Breast epithelium (tissue), 4 donors: ENCODE data around the gene CHRNA9. TPM values are rescaled to one million over a fixed set of nuclear protein-coding genes. Genes with fewer than 3 reads are reported as not detected.

Source experiments
- DNase-seq, 2 donors: peaks; one replicate each; pipeline ENCODE4 v3.0.0-alpha.2; 2019; ENCODE audit warnings: low spot score in 2 of 2
- H3K27ac ChIP-seq, 2 donors: fragments of 200-600 bp; sonication (generic) in 1 of 2; one replicate each; pipeline ENCODE4 v1.5.1; 2016 to 2019; ENCODE audit warnings: mild to moderate bottlenecking in 1 of 2
- H3K27me3 ChIP-seq, 2 donors: fragments of 200-600 bp; sonication (generic) in 1 of 2; one replicate each; pipeline versions ENCODE4 v1.5.1 to v1.6.0; 2017 to 2019; ENCODE audit warnings: control low read depth in 1 of 2, mild to moderate bottlenecking in 1 of 2
- H3K36me3 ChIP-seq: fragments of 200-600 bp; one replicate; pipeline ENCODE4 v1.5.1; 2019
- H3K4me1 ChIP-seq, 2 donors: fragments of 200-600 bp; sonication (generic); one replicate each; pipeline ENCODE4 v1.5.1; 2016 to 2019; ENCODE audit warnings: control low read depth in 1 of 2
- H3K4me3 ChIP-seq, 3 donors: fragments of 200-600 bp; sonication (generic); 1 replicate in 2 of 3; 2 replicates in 1 of 3; pipeline ENCODE4 v1.5.1; 2016 to 2019; ENCODE audit warnings: mild to moderate bottlenecking in 3 of 3, moderate library complexity in 2 of 3
- H3K9me3 ChIP-seq, 2 donors: fragments of 200-600 bp; sonication (generic) in 1 of 2; one replicate each; pipeline ENCODE4 v1.5.1; 2016 to 2019; ENCODE audit warnings: control low read depth in 1 of 2
- POLR2A ChIP-seq: fragments of 450-650 bp; IDR thresholded peaks from one replicate; pipeline ENCODE4 v1.6.1; 2016; ENCODE audit warnings: antibody characterized with exemption, mild to moderate bottlenecking, moderate library complexity
- POLR2AphosphoS5 ChIP-seq, 3 donors: sonication (generic); formaldehyde crosslinking; IDR thresholded peaks; one replicate each; pipeline ENCODE4 v1.6.1; 2017; ENCODE audit warnings: antibody characterized with exemption in 3 of 3
- intact Hi-C: fragments of 100-400 bp; cut with DNase I; formaldehyde crosslinking; loops from one replicate; pipeline ENCODE4 v1.15.1; 2023; ENCODE audit warnings: low total_unique reads
- total RNA-seq, 3 donors: library from RNA; depleted of rRNA; stranded (reverse); fragments of >200 nt; gene quantifications; one replicate each; pipeline ENCODE4 v1.1.0, GENCODE V29; 2016
- TF ChIP-seq, protein P1 (sequence below), 3 donors: fragments of 450-650 bp; IDR thresholded peaks; one replicate each; pipeline ENCODE4 v1.5.1; 2016 to 2017; ENCODE audit warnings: antibody characterized with exemption in 3 of 3, mild to moderate bottlenecking in 3 of 3, moderate library complexity in 3 of 3

The CHRNA9 gene
- total RNA-seq, 3 donors from 2014 or later: not detected

DNA sequence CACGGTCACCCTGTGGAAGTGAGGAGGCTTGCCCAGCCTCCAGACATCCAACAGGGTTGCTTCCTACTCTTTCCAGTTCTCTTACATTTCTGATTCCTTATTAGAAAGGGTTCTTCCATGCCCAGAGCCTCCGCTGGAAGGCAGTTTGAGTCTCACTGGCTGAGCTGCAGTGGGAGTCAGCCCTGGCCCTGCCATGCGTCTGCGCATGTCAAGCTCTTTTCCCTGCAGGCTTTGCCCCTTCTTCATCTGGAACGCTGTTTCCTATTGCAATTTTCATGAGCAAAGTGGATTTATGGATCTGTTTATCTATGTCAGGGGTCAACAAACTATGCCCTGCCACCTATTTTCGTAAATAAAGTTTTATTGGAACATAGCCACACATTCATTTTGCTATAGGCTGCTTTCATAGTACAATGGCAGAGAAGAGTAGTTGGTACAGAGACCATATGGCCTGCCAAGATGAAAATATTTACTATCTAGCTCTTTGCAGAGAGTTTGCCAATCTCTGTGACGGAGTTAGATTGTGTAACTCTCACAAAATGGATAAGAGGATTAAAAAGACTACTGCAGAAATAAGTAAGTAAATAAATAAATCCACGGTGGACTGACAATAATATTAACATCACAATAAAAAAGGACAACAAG is 3.9 kb upstream of the CHRNA9 start:
- no peak for DNase-seq
- Histone ChIP-seq H3K4me1 (no peaks in the 10 kb centered on the region), H3K4me3 (no peak overlapping the region), H3K9me3 (no peaks in the 10 kb centered on the region), H3K27me3 (no peaks in the 10 kb centered on the region), H3K27ac (no peak overlapping the region), H3K36me3 (no peaks in the 10 kb centered on the region)
- intact Hi-C loops: no loop called here
- TF ChIP-seq POLR2A (no peak), POLR2AphosphoS5 (IDR thresholded peaks at IDR 0.05) (no peak)
- TF ChIP-seq, protein P1, sequence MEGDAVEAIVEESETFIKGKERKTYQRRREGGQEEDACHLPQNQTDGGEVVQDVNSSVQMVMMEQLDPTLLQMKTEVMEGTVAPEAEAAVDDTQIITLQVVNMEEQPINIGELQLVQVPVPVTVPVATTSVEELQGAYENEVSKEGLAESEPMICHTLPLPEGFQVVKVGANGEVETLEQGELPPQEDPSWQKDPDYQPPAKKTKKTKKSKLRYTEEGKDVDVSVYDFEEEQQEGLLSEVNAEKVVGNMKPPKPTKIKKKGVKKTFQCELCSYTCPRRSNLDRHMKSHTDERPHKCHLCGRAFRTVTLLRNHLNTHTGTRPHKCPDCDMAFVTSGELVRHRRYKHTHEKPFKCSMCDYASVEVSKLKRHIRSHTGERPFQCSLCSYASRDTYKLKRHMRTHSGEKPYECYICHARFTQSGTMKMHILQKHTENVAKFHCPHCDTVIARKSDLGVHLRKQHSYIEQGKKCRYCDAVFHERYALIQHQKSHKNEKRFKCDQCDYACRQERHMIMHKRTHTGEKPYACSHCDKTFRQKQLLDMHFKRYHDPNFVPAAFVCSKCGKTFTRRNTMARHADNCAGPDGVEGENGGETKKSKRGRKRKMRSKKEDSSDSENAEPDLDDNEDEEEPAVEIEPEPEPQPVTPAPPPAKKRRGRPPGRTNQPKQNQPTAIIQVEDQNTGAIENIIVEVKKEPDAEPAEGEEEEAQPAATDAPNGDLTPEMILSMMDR (IDR thresholded peaks at IDR 0.05): no peak

DNA sequence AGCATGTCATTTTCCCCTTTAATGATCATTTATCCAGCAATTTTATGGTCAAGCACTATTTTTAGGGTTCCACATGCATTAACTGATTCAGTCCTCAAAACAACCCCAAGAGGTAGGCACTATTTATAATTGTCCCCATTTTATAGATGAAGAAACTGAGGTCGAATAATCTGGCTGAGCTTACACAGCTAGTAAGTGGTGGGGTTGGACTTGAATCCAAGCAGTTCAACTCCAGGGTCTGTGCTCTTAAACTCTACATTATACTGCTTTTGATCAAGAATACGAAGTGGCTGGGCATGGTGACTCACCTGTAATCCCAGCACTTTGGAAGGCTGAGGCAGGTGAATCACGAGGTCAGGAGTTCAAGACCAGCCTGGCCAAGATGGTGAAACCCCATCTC is 3.2 kb upstream of the CHRNA9 start:
- no peak overlapping the region for H3K27ac ChIP-seq
- H3K4me1 ChIP-seq: no peaks in the 10 kb centered on the region
- DNase-seq: no peak
- no peaks in the 10 kb centered on the region for H3K36me3 ChIP-seq
- H3K27me3 ChIP-seq: no peaks in the 10 kb centered on the region
- no peaks in the 10 kb centered on the region for H3K9me3 ChIP-seq
- TF ChIP-seq POLR2A: no peak
- TF ChIP-seq, protein P1 (IDR thresholded peaks at IDR 0.05): no peak
- no peak for TF ChIP-seq POLR2AphosphoS5 (IDR thresholded peaks at IDR 0.05)
- no peak overlapping the region for H3K4me3 ChIP-seq
- intact Hi-C loops: no loop called here

DNA sequence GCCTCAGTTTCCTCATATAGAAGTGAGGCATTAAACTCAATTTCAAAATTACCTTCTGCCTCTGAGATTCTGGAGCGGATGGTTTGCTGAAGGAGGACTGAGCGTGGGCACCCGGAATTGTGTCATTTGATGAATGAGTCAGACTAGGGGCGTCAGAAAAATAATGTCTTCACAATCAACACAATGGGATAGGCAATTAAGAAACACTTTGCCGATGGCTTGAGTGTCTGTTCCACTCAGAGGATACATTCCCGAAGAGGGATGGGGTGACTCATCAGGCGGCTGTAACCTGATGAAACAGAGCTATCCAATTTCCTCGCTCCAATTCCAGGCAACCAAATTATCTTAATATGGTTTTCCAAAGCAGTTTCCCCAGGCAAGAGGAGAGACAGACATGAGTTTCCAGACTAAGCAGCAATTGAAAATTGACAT is 1.2 kb upstream of the CHRNA9 start:
- TF ChIP-seq, protein P1 (IDR thresholded peaks at IDR 0.05): no peak
- TF ChIP-seq POLR2A: no peak
- TF ChIP-seq POLR2AphosphoS5 (IDR thresholded peaks at IDR 0.05): no peak
- Histone ChIP-seq H3K36me3 (no peaks in the 10 kb centered on the region), H3K9me3 (no peaks in the 10 kb centered on the region), H3K4me3 (no peak overlapping the region), H3K27ac (no peak overlapping the region), H3K27me3 (no peaks in the 10 kb centered on the region), H3K4me1 (no peaks in the 10 kb centered on the region)
- no peak for DNase-seq
- intact Hi-C loops: no loop called here

DNA sequence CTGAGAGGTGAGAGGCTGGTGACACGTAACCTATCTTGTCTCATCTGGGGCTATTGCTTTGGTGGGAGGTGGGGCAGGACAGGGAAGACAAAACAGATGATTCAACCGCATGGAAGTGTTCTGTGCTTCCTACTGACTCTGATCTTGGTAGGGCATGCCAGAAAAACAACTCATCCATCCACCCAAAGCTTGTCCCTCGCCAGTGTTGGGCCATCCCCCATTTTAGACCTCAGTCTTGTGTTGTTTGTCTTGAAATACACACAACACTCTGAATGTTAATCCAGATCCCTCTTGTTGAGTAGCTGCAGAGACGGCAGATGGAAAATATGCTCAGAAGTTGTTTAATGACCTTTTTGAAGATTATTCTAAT is 377 bp downstream of the CHRNA9 start:
- DNase-seq: no peak
- H3K9me3 ChIP-seq: no peaks in the 10 kb centered on the region

DNA sequence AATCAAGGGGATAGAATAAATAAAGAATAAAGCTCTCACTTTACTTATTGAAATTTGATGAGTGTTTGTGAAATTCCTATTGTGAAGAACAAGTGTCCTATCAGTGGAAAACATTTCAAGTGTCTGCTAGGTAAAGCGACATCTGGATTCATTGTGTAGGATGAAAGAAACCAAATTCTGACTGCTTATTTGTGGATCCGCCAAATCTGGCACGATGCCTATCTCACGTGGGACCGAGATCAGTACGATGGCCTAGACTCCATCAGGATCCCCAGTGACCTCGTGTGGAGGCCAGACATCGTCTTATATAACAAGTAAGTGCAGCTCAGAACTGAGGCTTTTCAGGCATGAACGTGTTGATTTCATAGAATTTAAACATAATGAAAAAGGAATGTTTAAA is 1.9 kb downstream of the CHRNA9 start:
- intact Hi-C loops: no loop called here
- DNase-seq: no peak
- no peaks in the 10 kb centered on the region for H3K36me3 ChIP-seq
- no peaks in the 10 kb centered on the region for H3K9me3 ChIP-seq
- no peaks in the 10 kb centered on the region for H3K27me3 ChIP-seq
- no peaks in the 10 kb centered on the region for H3K4me1 ChIP-seq
- H3K4me3 ChIP-seq: no peak overlapping the region
- no peak overlapping the region for H3K27ac ChIP-seq
- TF ChIP-seq POLR2AphosphoS5 (IDR thresholded peaks at IDR 0.05) (no peak), POLR2A (no peak)
- TF ChIP-seq, protein P1 (IDR thresholded peaks at IDR 0.05): no peak

More for the DNA sequence above, 377 bp downstream of the CHRNA9 start:
- Histone ChIP-seq H3K27ac (no peak overlapping the region), H3K27me3 (no peaks in the 10 kb centered on the region), H3K36me3 (no peaks in the 10 kb centered on the region), H3K4me1 (no peaks in the 10 kb centered on the region), H3K4me3 (no peak overlapping the region)
- intact Hi-C loops: no loop called here
- TF ChIP-seq POLR2A (no peak), POLR2AphosphoS5 (IDR thresholded peaks at IDR 0.05) (no peak)
- TF ChIP-seq, protein P1 (IDR thresholded peaks at IDR 0.05): no peak
